Measurements from ENCODE around the gene DUSP9.
"Not testable (repeated sequence)": the region's sequence is repeated elsewhere in the genome, so short reads cannot be mapped to it uniquely, and the experiment has no call there.

DUSP9 gene

GRCh38 chrX:153694687-153695270 is 47.8 kb downstream of the DUSP9 start:
- DNase-seq, result no peak

DNA sequence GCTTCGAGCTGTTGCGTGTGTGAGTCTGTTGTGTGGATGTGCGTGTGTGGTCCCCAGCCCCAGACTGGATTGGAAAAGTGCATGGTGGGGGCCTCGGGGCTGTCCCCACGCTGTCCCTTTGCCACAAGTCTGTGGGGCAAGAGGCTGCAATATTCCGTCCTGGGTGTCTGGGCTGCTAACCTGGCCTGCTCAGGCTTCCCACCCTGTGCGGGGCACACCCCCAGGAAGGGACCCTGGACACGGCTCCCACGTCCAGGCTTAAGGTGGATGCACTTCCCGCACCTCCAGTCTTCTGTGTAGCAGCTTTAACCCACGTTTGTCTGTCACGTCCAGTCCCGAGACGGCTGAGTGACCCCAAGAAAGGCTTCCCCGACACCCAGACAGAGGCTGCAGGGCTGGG is 49.1 kb downstream of the DUSP9 start:
- DNase-seq, result no peak

- DNase-seq, result not testable (repeated sequence)
Measured at GRCh38 chrX:153696538-153696937, 49.5 kb downstream of the DUSP9 start.

DNA sequence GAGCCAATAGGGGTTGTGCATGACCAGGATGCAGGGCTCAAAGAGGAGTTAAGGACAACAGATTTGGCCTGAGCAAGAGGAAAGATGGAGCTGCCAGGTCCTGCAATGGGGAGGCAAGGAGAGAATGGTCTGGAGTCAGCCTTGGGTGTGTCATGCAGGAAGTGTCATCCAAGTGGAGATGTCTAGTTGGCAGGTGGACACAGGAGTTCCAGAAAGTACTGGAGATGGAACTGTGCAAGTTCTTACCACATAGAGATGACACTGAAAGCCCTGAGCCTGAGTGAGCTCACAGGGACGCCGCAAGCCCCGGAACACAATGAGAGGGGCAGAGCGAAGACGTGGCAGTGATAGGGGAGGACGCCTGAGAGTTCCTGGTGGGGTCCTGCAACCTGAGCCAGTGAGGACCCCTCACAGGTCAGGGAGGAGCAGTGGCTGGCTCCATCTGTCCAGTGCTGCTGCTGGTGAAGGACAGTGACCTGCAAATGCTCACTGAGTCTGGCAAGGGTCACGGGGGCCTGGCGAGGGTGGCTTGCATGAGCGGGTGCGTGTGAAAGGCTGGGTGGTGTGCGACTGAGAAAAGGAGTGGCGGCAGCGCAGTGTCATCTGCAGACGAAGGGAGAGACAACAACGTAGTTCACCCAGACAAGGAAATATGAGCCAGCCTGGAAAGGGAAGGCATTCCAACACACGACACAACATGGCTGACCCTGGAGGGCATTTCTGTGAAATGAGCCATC is 50.2 kb downstream of the DUSP9 start:
- DNase-seq, result not testable (repeated sequence)

DNA sequence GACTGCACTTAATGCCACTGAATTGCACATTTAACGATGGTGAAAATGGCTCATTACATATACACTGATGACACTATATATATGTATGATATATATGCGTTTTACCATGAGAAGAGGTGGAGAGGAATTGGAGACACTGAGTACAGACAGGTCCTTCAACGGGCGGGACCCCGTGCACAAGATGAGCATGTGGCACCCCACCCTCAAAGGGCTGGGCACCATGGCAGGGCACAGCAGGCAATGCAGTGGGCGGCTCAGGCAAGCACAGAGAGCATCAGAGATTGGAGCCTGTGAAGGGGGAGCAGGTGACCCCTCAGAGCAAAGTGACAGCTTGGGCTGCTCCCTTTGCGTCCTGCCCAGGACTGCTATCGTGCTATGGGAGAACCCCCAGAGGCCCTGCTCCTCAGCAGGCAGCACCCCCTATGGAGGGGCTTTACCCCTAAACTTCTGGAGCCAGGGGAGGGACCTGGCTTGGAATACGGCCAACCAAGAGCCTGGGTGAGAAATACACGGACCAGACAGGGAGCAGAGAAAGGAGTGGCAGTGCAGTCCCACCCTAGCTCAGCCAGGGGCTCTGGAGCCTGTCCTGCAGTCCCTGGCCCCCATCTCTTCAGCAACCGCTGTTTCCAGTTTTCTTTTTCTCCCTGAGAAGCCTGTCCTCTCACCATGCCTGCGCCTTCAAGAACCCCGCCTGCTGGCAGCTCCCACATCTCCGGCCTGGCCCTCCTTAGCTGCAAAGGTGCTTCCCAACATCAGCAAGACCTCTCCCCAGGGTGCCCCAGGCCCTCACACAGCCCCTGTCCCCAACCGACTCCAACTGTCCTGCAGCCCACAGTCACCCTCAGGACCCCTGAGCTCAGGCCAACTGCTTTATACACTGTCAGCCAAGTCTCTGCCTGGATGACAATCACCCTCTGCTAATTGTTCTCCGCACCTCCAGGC is 51.2 kb downstream of the DUSP9 start:
- DNase-seq, result no peak

GRCh38 chrX:153699210-153699783 is 52.3 kb downstream of the DUSP9 start:
- DNase-seq, result not testable (repeated sequence)

DNA sequence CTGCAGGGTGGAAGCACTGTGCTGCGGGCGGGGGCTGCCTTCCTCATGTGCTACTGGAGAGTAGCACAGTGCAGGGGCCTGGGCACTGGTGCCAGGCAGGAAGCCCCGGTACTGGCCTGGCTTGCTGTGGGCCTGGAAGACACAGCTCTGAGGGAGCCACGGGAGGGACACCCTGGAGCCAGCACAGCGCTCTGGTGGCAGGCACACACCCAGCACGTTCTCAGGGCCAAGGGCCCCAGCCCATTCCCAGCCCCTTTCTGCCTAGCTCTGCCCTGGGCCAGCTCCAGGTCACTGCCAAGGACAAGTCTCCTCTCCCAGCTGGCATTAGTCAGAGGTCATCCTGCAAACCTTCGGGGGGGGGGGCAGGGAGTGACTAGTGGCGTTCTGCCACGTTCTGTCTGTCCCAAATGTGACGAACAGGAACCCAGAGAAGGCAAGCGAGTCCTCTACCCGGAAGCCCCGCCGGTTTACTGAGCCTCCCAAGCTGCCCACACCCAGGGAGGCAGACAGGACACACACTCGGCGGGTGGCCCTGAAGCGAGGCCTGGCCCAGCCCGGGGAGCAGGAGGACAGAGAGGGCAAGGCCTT is 52.9 kb downstream of the DUSP9 start:
- not testable (repeated sequence) for DNase-seq

GRCh38 chrX:153700376-153700945 is 53.5 kb downstream of the DUSP9 start:
- DNase-seq, result no peak
